Gastrocnemius medialis (tissue), 4 donors: ENCODE measurements around the gene ZYG11B.

Source experiments
- CTCF ChIP-seq, 5 experiments: fragments of 450-650 bp in 3 of 5; fragments of 200-600 bp in 2 of 5; sonication (generic) in 2 of 5; IDR thresholded peaks in 4 of 5; conservative IDR thresholded peaks in 1 of 5; 1 replicate in 4 of 5; 2 replicates in 1 of 5; pipeline ENCODE4 v1.5.1; 2016 to 2019; ENCODE audit warnings: antibody characterized with exemption in 5 of 5, mild to moderate bottlenecking in 3 of 5, moderate library complexity in 3 of 5
- POLR2A ChIP-seq, 2 donors: fragments of 450-650 bp; IDR thresholded peaks; one replicate each; pipeline ENCODE4 v1.6.1; 2017; ENCODE audit warnings: antibody characterized with exemption in 2 of 2, mild to moderate bottlenecking in 2 of 2, moderate library complexity in 2 of 2

- no peak for TF ChIP-seq POLR2A (IDR thresholded peaks at IDR 0.05)
- no peak for TF ChIP-seq CTCF (IDR thresholded peaks at IDR 0.05 in 4 of 5, conservative IDR thresholded peaks at IDR 0.05 in 1 of 5)
These were observed 12.7 kb upstream of the ZYG11B start for GRCh38 chr1:52713590-52713989.
